Endothelial cell of umbilical vein (primary cell): ENCODE data around the gene SNHG17.

Source experiments
- CTCF ChIP-seq, 2 donors: IDR thresholded peaks; 1 replicate in 1 of 2; 2 replicates in 1 of 2; pipeline ENCODE4 v1.5.1; 2011; ENCODE audit warnings: low read length in 2 of 2, mild to moderate bottlenecking in 2 of 2, moderate library complexity in 2 of 2, control low read depth in 1 of 2, inconsistent platforms in 1 of 2, low read depth in 1 of 2; ENCODE audit not compliant: insufficient read depth in 1 of 2; ENCODE audit errors: extremely low read depth in 1 of 2
- EZH2 ChIP-seq: IDR thresholded peaks from 2 replicates; pipeline ENCODE4 v1.6.1; 2012; ENCODE audit warnings: borderline replicate concordance, low read depth, mild to moderate bottlenecking, moderate library complexity, low read length, inconsistent platforms; ENCODE audit not compliant: severe bottlenecking
- MYC ChIP-seq: IDR thresholded peaks from one replicate; pipeline ENCODE4 v1.6.1; 2011; ENCODE audit warnings: mild to moderate bottlenecking, low read depth, low read length
- POLR2A ChIP-seq: IDR thresholded peaks from 2 replicates; pipeline ENCODE4 v1.6.1; 2012; ENCODE audit warnings: low read depth, mild to moderate bottlenecking, control low read depth, low read length

- TF ChIP-seq CTCF (IDR thresholded peaks at IDR 0.05; ENCODE audit: extremely low read depth in 1 of 2, insufficient read depth in 1 of 2, low read depth in 1 of 2, low read length in 2 of 2) (no peak), POLR2A (no peak), MYC (no peak), EZH2 (no peak)
Measured at GRCh38 chr20:38471987-38472512, 36.9 kb upstream of the SNHG17 start.
